ENCODE data around the gene MRGPRG. TPM values are rescaled to one million over a fixed set of nuclear protein-coding genes. Genes with fewer than 3 reads are reported as not detected.
"Not testable (repeated sequence)": the region's sequence is repeated elsewhere in the genome, so short reads cannot be mapped to it uniquely, and the experiment has no call there.

The MRGPRG gene
- polyA plus RNA-seq, 3 donors from 2014 or later = not detected

DNA sequence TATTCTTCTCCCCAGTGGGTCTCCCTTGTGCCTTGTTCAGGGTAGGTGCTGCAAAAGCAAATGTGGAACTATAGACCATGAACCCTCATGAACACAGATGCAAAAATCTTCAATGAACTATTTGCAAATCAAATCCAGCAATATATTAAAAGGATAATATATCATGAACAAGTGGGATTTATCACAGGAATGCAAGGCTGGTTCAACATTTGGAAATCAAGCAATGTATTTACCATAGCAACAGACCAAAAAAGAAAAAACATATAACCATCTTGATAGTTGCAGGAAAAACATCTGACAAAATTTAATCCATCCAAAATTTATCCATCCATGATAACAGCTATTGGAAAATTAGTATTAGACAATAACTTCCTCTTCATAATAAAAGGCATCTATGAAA, 42.1 kb downstream of the MRGPRG start:
- H3K4me1 Mint-ChIP-seq = no peaks in the 10 kb centered on the region
- H3K27me3 Mint-ChIP-seq (ENCODE audit: low read depth in 3 of 3) = peaks cover 0 to 6% (median 1%) of the 10 kb centered on the region in 3 donors
- no peak for DNase-seq
- H3K4me3 Mint-ChIP-seq = no peak overlapping the region
- H3K36me3 Mint-ChIP-seq = peaks cover 0 to 8% (median 3%) of the 10 kb centered on the region in 3 donors
- no peak overlapping the region for H3K27ac Mint-ChIP-seq
- peaks cover 3 to 18% (median 12%) of the 10 kb centered on the region in 6 donors for H3K9me3 Mint-ChIP-seq

- Mint-ChIP-seq H3K27me3 (ENCODE audit: low read depth in 3 of 3) (peaks cover under 1 to 7% (median 3%) of the 10 kb centered on the region in 3 donors), H3K27ac (no peak overlapping the region), H3K4me3 (no peak overlapping the region), H3K36me3 (peaks cover 0 to 8% (median 4%) of the 10 kb centered on the region in 3 donors), H3K4me1 (peaks cover 0 to under 1% of the 10 kb centered on the region in 2 donors), H3K9me3 (peaks cover 3 to 18% (median 12%) of the 10 kb centered on the region in 6 donors)
- no peak for DNase-seq
These were observed 43.4 kb downstream of the MRGPRG start for GRCh38 chr11:3175194-3175593.

DNA sequence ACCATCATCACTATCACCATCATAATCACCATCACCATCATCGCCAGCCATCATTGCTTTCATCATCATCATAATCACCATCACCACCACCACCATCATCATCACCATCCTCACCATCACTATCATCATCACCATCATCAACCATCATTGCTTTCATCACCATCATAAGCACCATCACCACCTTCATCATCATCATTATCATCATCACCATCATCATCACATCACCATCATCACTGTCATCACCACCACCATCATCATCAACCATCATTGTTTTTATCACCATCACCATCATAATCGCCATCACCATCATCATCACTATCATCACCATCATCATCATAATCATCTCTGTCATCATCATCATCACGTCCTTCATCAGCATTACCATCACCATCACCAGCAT, 44.2 kb downstream of the MRGPRG start:
- Mint-ChIP-seq H3K4me3 (no peak overlapping the region), H3K36me3 (peaks cover 0 to 8% (median 4%) of the 10 kb centered on the region in 3 donors), H3K4me1 (peaks cover 7 to 8% of the 10 kb centered on the region in 2 donors), H3K9me3 (peaks cover 3 to 18% (median 12%) of the 10 kb centered on the region in 6 donors), H3K27ac (no peak overlapping the region), H3K27me3 (ENCODE audit: low read depth in 3 of 3) (peaks cover 3 to 8% (median 7%) of the 10 kb centered on the region in 3 donors)
- no peak for DNase-seq

DNA sequence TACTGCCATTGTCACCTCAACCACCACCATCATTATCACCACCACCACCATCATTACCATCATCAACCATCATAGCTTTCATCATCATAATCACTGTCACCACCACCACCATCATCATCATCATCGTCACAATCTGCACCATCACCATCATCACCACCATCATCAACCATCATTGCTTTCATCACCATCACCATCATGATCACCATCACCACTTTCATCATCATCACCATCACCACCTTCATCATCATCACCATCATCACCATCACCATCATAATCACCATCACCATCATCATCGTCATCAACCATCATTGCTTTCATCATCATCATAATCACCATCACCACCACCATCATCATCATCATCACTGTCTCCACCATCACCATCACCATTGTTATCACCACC, 44.8 kb downstream of the MRGPRG start:
- no peak for DNase-seq
- no peak overlapping the region for H3K27ac Mint-ChIP-seq
- peaks cover 13 to 14% of the 10 kb centered on the region in 2 donors for H3K4me1 Mint-ChIP-seq
- peaks cover 0 to 8% (median 4%) of the 10 kb centered on the region in 3 donors for H3K36me3 Mint-ChIP-seq
- H3K27me3 Mint-ChIP-seq (ENCODE audit: low read depth in 3 of 3) = peaks cover 3 to 14% (median 12%) of the 10 kb centered on the region in 3 donors
- no peak overlapping the region for H3K4me3 Mint-ChIP-seq
- peaks cover 3 to 18% (median 12%) of the 10 kb centered on the region in 6 donors for H3K9me3 Mint-ChIP-seq

GRCh38 chr11:3171931-3172560, 46.6 kb downstream of the MRGPRG start:
- no peak for DNase-seq
- H3K4me3 Mint-ChIP-seq = no peak overlapping the region
- H3K9me3 Mint-ChIP-seq = peaks cover 3 to 18% (median 10%) of the 10 kb centered on the region in 6 donors
- no peak overlapping the region for H3K27ac Mint-ChIP-seq
- peaks cover 5 to 15% (median 14%) of the 10 kb centered on the region in 3 donors for H3K27me3 Mint-ChIP-seq (ENCODE audit: low read depth in 3 of 3)
- H3K36me3 Mint-ChIP-seq = peaks cover 0 to 8% (median 4%) of the 10 kb centered on the region in 3 donors
- H3K4me1 Mint-ChIP-seq = peaks cover 13 to 22% of the 10 kb centered on the region in 2 donors

DNA sequence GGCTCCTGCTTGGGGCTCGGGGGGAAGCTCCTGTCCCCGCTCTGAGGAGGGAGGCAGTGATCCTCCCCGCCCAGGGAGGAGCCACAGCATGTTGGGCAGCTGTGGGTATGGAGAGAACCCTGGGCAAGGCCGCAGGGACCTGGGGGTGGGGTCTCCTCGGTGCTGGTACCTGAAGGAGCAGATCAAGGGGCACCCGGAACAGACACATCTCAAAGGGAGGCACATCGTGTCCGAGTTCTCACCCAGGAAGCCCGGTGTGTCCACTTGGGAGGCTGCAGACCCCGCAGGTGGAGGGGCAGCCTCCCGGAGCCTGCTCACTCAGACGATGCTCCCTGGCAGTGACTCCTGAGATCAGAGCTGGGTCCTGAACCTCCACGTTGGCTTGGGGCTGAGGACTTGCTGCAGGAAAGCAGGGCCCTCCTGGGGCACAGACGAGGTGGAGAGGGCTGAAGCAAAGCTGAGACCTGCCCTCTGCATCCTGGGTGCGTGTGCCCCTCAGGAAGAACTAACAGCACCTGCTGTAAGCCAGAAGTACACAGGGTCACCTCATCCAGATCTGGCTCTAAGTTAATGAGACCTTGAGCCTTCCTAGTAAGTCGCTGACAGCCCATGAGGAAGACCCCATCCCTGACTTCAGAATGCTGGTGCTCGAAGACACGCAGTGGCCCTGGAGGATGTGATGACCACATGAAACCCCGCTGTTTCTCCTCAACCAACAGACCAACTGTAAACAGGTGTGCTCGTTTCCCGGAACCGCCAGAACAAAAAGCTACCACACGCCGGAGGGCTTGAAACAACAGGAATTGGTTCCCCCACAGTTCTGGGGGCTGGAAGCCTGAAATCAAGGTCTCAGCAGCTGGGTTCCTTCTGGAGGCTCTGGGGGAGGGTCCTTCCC, 47.6 kb downstream of the MRGPRG start:
- peaks cover 14 to 22% of the 10 kb centered on the region in 2 donors for H3K4me1 Mint-ChIP-seq
- no peak for DNase-seq
- no peak overlapping the region for H3K27ac Mint-ChIP-seq
- H3K36me3 Mint-ChIP-seq = peaks cover 0 to 4% (median 3%) of the 10 kb centered on the region in 3 donors
- no peak overlapping the region for H3K4me3 Mint-ChIP-seq
- H3K9me3 Mint-ChIP-seq = peaks cover 2 to 7% (median 6%) of the 10 kb centered on the region in 6 donors
- H3K27me3 Mint-ChIP-seq (ENCODE audit: low read depth in 3 of 3) = peaks cover 5 to 17% (median 15%) of the 10 kb centered on the region in 3 donors

- Mint-ChIP-seq H3K36me3 (peaks cover 0 to 4% (median 0%) of the 10 kb centered on the region in 3 donors), H3K27me3 (ENCODE audit: low read depth in 3 of 3) (peaks cover 5 to 19% (median 15%) of the 10 kb centered on the region in 3 donors), H3K9me3 (no peaks in the 10 kb centered on the region), H3K27ac (peak overlapping the region in 2 of 6 donors; percentile 25 to 94), H3K4me3 (peak overlapping the region; percentile 51 to 84 (median 72)), H3K4me1 (peaks cover 19 to 29% of the 10 kb centered on the region in 2 donors)
- no peak for DNase-seq
These were observed 48.4 kb downstream of the MRGPRG start for GRCh38 chr11:3170044-3170755.

- peak overlapping the region; percentile 51 to 84 (median 72) for H3K4me3 Mint-ChIP-seq
- H3K4me1 Mint-ChIP-seq = peaks cover 19 to 29% of the 10 kb centered on the region in 2 donors
- peak in 1 of 3 donors; percentile 40 for DNase-seq
- H3K27me3 Mint-ChIP-seq (ENCODE audit: low read depth in 3 of 3) = peaks cover 5 to 19% (median 15%) of the 10 kb centered on the region in 3 donors
- H3K36me3 Mint-ChIP-seq = peaks cover 0 to 4% (median 0%) of the 10 kb centered on the region in 3 donors
- H3K9me3 Mint-ChIP-seq = no peaks in the 10 kb centered on the region
- peak overlapping the region in 2 of 6 donors; percentile 62 to 94 for H3K27ac Mint-ChIP-seq
These were observed 49.2 kb downstream of the MRGPRG start for GRCh38 chr11:3169255-3170043.

DNA sequence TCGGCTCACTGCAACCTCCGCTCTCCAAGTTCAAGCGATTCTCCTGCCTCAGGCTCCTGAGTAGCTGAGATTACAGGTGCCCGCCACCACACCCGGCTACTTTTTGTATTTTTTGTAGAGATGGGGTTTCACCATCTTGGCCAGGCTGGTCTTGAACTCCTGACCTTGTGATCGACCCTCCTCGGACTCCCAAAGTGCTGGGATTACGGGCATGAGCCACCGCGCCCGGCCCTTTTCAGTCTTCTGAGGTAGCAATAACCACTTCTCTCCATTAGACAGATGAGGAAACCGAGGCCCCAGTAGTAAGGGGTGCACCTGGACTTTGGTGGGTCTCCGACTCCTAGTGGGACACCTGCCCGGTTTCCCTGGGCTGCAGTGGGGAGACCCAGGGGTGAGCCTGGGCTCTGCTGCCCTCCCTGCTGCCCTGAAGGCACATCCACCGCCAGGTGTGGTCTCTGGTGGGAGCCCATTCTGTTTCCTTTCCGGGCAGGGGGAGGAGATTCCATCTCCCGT, 49.8 kb downstream of the MRGPRG start:
- not testable (repeated sequence) for H3K9me3 Mint-ChIP-seq, H3K36me3 Mint-ChIP-seq, DNase-seq
- peak overlapping the region; percentile 38 to 76 (median 44) for H3K4me3 Mint-ChIP-seq
- H3K27ac Mint-ChIP-seq = peak overlapping the region in 1 of 6 donors; percentile 62
- peaks cover 22 to 32% of the 10 kb centered on the region in 2 donors for H3K4me1 Mint-ChIP-seq
- peaks cover 5 to 21% (median 17%) of the 10 kb centered on the region in 3 donors for H3K27me3 Mint-ChIP-seq (ENCODE audit: low read depth in 3 of 3)

Other genes with a start within 250 kb of the MRGPRG start
- gene NAP1L4, start 226.5 kb downstream of the MRGPRG start, polyA plus RNA-seq = 100 to 1,000 TPM; 131 to 157 (median 139) TPM
- gene CARS1, start 161.4 kb downstream of the MRGPRG start, polyA plus RNA-seq = 10 to 100 TPM; 32.6 to 48.9 (median 44.2) TPM
- 10 to 100 TPM; 32.8 to 98.9 (median 33.3) TPM for gene OSBPL5, start 53.5 kb downstream of the MRGPRG start, polyA plus RNA-seq
- not detected for gene MRGPRE, start 13.6 kb upstream of the MRGPRG start, polyA plus RNA-seq
- 10 to 100 TPM; 18.2 to 27.0 (median 19.5) TPM for gene ZNF195, start 160.3 kb upstream of the MRGPRG start, polyA plus RNA-seq